Fibroblast of pulmonary artery (primary cell): ENCODE results near the gene MOB1A.
A peak's percentile ranks its signal among the peaks of the same experiment; 100 is the strongest.
"Not testable (repeated sequence)": the region's sequence is repeated elsewhere in the genome, so short reads cannot be mapped to it uniquely, and the experiment has no call there.

Source experiments
- DNase-seq: peaks from one replicate; pipeline ENCODE4 v3.0.0-alpha.2; 2010; ENCODE audit warnings: low read depth
- H3K4me3 ChIP-seq: replicated peaks from 2 replicates; pipeline ENCODE4 v1.5.1; 2011; ENCODE audit warnings: low read depth, mild to moderate bottlenecking, control low read depth, low read length, moderate library complexity
- CTCF ChIP-seq: IDR thresholded peaks from 2 replicates; pipeline ENCODE4 v1.5.1; 2011; ENCODE audit warnings: mild to moderate bottlenecking, control low read depth, low read length, inconsistent platforms; ENCODE audit errors: missing control alignments

MOB1A gene

GRCh38 chr2:74188018-74188601 lies 9.4 kb upstream of the MOB1A start:
- H3K4me3 ChIP-seq, result no peak overlapping the region
- peak; percentile 59 for DNase-seq
- TF ChIP-seq CTCF, result no peak

GRCh38 chr2:74186706-74187105 lies 8.0 kb upstream of the MOB1A start:
- H3K4me3 ChIP-seq, DNase-seq: not testable (repeated sequence)

- H3K4me3 ChIP-seq, result no peak overlapping the region
- DNase-seq, result no peak
- no peak for TF ChIP-seq CTCF
Observed at GRCh38 chr2:74186038-74186437, 7.4 kb upstream of the MOB1A start.

GRCh38 chr2:74183878-74184277 lies 5.2 kb upstream of the MOB1A start:
- no peak for TF ChIP-seq CTCF
- no peak overlapping the region for H3K4me3 ChIP-seq
- DNase-seq, result no peak

GRCh38 chr2:74181739-74182138 lies 3.1 kb upstream of the MOB1A start:
- H3K4me3 ChIP-seq, result no peak overlapping the region
- TF ChIP-seq CTCF, result no peak
- DNase-seq, result no peak

GRCh38 chr2:74179063-74179865 lies 585 bp upstream of the MOB1A start:
- no peak for DNase-seq
- peak; percentile 34 for TF ChIP-seq CTCF
- peak overlapping the region; percentile 75 for H3K4me3 ChIP-seq

- peak overlapping the region; percentile 75 for H3K4me3 ChIP-seq
- TF ChIP-seq CTCF, result no peak
- no peak for DNase-seq
Observed at GRCh38 chr2:74177696-74178095, 983 bp downstream of the MOB1A start.
